ENCODE results near the gene RFC1.
"Not testable (repeated sequence)": the region's sequence is repeated elsewhere in the genome, so short reads cannot be mapped to it uniquely, and the experiment has no call there.

Gene RFC1

DNA sequence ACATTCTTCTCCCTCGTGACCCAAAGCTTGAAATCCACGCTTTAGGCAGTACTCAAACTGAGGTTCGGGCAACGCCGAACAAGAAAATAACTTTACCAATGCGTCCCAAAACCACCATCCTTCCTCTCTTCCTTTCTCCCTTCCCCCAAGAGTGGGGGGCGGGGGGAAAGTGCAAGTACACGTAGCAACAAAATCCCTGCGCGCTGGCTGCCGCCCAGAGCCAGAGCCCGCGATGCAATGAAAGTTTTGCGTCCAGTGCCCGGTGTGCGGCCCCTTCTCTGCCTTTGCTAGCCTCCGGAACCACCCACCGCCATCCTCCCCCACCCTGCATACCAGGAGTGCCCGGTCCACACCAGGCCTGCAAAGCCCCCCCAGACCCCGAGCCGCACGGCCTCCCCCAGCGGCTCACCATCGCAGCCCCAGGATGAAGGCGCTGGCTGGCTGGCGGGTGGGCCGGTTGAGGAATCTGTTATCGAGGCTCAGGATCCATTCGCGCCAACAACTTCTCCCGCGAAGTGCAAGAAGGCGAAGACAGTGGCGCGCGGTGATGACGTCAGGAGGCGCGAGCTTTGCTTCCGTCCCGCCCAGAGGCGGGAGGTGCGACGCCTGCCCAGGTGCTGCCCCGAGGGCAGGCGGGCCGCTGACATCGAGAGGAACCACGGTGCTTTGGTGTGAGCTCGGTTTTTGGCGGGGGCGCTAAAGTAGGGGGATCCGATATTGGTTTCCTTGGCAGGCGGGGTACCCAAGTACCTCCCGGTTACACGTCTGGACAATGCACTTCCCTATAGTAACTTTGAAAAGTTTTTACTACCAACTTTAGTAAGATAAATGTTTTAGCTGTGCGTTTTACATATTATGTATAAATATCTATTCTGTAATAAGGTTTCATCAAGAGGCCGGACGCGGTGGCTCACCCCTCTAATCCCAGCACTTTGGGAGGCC, at the start of gene RFC1:
Gene RFC1 (minus strand): TSS at position 533 of the 942 bp plus-strand sequence. CDS start 121 bp downstream, at position 412.
- no peak for DNase-seq

DNA sequence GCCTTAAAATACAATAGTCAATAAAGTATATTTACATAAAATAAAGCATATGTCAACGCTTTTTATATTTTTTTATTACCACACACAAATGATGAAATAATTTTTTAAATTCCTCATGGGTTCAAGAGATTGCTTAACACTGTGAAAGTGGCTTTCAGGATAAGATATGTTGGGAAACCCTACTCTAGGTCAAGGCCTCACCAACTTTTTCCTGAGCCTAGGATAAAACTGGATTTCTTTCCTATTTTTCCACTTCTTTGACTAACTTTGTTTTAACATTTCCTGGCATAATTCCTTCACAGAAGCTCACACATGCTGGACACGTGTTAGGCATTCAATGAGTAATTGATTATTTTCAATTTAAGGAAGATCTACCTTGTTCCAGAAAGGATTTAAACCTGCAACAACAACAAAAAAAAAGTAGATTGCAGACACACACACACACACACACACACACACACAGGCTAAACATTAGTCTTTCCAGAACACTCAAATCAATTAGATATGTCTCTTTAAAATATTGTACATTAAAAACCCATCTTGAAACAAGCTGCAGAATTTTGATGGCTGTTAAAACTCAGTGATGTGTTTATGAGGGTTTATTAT, 49.6 kb upstream of the RFC1 start:
- DNase-seq: no peak

DNA sequence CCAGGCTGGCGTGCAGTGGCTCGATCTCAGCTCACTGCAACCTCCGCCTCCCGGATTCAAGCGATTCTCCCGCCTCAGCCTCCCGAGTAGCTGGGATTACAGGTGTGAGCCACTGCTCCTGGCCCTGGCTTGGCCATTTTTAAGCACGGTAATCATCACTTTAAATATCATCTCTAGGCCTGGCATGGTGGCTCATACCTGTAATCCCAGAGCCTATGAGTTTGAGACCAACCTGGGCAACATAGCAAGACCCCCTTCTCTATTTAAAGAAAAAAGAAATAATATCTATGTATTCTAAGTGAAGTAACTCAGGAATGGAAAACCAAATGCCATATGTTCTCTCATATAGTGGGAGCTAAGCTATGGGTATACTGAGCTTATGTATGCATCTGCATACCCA, 45.4 kb upstream of the RFC1 start:
- not testable (repeated sequence) for DNase-seq

GRCh38 chr4:39410415-39410814, 44.3 kb upstream of the RFC1 start:
- DNase-seq: no peak

- no peak for DNase-seq
Measured at GRCh38 chr4:39407584-39407885, 41.4 kb upstream of the RFC1 start.

GRCh38 chr4:39406763-39407583, 40.8 kb upstream of the RFC1 start, which contains the start of gene KLB:
Gene KLB (plus strand): TSS chr4:39406930. CDS start chr4:39406950, 20 bp downstream.
- DNase-seq: no peak

DNA sequence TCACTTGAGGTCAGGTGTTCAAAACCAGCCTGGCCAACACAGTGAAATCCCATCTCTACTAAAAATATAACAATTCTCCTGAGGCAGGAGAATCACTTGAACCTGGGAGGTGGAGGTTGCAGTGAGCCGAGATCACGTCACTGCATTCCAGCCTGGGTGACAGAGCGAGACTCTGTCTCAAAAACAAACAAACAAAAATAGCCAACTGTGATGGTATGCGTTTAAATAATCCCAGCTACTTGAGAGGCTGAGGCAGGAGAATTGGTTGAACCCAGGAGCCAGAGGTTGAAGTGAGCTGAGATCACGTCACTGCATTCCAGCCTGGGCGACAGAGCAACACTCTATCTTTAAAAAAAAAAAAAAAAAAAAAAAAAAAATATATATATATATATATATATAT, 35.5 kb upstream of the RFC1 start:
- not testable (repeated sequence) for DNase-seq

- DNase-seq: no peak
Measured at GRCh38 chr4:39394706-39395105, 28.5 kb upstream of the RFC1 start.

DNA sequence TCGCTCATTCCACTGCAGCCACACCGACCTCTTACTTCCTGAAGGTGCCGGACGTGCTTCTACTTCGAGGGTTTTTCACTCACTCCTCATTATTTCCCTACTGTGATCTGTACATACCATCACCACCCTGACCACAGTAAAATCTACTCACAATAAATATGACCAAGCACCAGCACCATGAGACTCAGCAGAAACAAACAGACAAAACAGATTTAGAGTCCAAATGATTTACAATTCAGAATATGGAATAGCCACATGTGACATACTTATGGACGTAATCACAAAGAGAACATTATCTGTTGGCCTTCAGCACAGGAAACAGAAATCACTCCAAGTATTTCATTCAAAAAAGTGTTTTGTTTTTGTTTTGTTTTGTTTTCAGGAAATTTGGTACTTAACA, 24.4 kb upstream of the RFC1 start:
- DNase-seq: no peak

- DNase-seq: no peak
Measured at GRCh38 chr4:39384563-39384962, 18.4 kb upstream of the RFC1 start.

DNA sequence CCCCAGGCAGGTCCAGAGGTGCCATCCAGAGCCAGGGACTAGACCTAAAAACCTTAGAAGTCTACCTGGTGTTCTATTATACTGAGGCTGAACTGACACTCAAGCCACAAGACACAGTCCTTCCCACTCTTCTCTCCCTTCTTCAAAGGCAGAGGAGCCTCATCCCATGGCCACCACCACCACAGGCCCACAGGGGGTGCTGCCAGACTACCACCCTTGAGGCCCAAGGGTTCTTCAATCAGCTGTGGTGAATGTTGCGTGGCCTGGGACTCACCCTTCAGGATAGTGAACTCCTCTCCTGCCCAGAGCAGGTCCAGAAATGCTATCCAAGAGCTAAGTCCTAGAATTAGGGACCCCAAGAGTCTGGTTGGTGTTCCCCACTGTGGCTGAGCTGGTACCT, 17.5 kb upstream of the RFC1 start:
- no peak for DNase-seq

DNA sequence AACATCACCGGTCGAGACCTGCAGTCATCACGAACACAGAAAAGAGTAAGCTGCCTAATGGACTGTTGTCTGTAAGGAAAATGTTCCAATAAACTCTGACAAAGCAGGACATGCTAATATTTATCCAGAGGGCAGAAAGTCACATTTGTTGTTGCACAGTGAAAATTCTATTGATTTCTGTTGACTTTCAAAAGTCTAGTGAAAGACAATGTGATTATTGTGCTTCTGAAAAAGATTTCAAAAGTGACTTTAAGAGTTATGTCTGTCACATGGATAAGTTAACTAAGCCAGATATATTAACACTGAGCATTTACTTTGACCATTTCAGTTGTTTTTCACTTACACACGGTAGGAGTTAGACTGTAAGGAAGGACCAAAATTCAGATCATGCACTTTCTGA, 9.3 kb upstream of the RFC1 start:
- DNase-seq: no peak

GRCh38 chr4:39371209-39371608, 5.0 kb upstream of the RFC1 start:
- DNase-seq: not testable (repeated sequence)

DNA sequence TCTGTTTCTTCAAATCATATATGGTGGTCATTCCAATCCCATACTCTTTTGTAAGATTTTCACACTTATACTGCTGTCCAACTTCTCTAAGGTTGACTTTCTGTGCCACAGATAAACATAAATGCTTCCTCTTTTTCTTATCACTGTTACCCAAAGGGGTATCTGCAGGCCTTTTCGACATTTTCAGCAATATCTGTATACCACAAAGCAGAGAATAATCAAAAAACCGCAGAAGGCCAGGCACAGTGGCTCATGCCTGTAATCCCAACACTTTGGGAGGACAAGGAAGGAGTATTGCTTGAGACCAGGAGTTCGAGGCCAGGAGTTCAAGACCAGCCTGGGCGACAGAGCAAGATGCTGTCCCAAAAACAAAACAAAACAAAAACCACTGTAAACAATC, 3.1 kb upstream of the RFC1 start:
- no peak for DNase-seq

GRCh38 chr4:39367166-39367565, 1.0 kb upstream of the RFC1 start:
- no peak for DNase-seq

DNA sequence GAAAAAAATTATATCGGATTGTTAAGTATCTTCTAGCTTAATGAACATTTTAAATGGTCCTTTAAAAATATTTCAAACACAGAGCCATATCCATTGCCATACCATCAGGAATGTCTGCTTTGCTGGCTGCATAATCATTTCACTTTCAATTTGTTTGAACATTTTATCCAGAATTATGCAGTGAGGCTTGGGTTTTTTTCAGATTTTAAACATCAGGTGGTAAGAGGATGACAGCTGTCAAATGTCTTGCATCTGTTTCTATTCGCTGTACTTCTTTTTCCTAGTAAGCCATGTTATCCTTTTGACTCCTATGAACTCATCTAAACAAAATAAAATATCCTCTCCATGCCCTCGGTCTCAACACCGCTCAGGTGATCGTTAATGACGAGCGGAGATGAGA, 802 bp downstream of the RFC1 start:
- no peak for DNase-seq

- no peak for DNase-seq
Measured at GRCh38 chr4:39363773-39364393, 2.3 kb downstream of the RFC1 start.

GRCh38 chr4:39362827-39363226, 3.3 kb downstream of the RFC1 start:
- DNase-seq: no peak

DNA sequence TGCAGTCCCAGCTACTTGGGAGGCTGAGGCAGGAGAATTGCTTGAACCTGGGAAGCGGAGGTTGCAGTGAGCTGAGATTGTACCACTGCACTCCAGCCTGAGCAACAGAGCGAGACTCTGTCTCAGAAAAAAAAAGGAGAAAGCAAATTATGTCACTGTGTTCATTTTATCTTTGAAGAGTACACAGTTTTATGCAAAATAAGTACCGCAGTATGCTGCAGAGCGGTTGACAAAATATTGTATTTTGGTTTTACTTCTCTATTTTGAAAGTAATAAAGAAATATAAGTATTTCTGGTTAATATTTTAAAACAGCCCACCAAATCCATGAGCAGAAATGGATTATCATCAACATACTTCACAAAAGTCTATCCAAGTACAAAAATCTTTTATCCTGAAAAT, 5.6 kb downstream of the RFC1 start:
- not testable (repeated sequence) for DNase-seq

DNA sequence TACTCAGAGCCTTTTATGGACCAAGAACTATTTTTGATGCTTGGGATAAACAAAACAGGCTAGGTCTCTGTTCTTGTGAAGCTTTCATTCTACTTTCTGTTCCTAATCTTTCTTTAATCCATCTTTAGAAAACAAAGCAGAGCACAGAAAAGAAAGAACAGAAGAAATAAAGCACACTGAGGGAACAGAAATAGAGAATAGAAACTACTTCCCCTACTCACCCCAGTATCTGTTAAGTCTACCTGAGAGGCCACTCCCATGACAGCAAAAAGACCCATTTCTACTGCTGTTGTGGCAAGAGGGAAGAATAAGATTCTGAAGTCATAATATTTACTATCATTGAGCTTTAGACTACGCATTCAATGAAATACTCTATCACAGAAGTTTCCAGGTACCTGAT, 9.2 kb downstream of the RFC1 start:
- no peak for DNase-seq

- no peak for DNase-seq
Measured at GRCh38 chr4:39354254-39354552, 12.0 kb downstream of the RFC1 start.

GRCh38 chr4:39353478-39354253, 12.5 kb downstream of the RFC1 start:
- DNase-seq: no peak

DNA sequence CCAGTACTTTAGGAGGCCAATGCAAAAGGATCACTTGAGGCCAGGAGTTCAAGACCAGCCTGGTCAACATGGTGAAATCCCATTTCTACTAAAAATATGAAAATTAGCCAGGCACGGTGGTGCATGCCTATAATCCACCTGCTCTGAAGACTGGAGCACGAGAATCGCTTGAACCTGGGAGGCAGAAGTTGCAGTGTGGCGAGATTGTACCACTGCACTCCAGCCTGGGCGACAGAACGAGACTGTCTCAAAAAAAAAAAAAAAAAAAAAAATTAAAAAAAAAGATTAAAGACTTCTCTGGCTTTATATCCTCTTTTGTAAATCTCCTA, 13.0 kb downstream of the RFC1 start:
- DNase-seq: not testable (repeated sequence)

Measured in NCI-H2029 treated with DMSO at 0.1 percent for 48 hours (cell line).